Measurements from ENCODE around the gene TMEM123.

DNA sequence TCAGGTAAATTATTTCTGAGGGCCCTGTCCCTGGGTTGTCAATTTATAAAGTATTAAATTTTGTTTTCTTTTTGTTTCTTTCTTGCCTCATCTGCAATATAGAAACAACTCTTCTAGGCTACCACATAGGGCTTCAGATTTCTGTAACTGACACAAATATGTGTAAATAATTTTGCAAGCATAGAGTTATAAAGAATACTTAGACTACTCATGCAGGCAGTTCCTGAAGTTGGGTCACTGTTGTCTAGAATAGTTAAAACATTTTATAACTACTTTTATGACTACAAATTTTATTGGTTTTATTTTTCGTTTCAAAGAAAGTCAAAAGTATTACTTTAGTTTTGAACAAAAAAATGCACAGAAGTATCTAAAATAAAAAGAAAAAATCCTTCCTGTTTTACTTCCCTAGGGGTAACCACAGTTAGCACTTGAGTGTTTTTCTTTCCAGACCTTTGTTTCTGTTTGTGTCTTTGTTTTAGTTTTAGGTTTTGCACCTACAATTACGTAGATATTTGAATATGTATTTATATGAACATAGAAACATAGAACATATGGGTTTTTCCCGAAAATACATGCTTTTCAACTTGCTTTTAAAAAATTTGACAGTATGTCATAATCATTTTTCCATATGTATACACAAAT is 12.4 kb upstream of the TMEM123 start:
- TF ChIP-seq, protein P1, sequence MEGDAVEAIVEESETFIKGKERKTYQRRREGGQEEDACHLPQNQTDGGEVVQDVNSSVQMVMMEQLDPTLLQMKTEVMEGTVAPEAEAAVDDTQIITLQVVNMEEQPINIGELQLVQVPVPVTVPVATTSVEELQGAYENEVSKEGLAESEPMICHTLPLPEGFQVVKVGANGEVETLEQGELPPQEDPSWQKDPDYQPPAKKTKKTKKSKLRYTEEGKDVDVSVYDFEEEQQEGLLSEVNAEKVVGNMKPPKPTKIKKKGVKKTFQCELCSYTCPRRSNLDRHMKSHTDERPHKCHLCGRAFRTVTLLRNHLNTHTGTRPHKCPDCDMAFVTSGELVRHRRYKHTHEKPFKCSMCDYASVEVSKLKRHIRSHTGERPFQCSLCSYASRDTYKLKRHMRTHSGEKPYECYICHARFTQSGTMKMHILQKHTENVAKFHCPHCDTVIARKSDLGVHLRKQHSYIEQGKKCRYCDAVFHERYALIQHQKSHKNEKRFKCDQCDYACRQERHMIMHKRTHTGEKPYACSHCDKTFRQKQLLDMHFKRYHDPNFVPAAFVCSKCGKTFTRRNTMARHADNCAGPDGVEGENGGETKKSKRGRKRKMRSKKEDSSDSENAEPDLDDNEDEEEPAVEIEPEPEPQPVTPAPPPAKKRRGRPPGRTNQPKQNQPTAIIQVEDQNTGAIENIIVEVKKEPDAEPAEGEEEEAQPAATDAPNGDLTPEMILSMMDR (IDR thresholded peaks at IDR 0.05), result no peak
- TF ChIP-seq POLR2A (IDR thresholded peaks at IDR 0.05), result no peak
- TF ChIP-seq POLR2AphosphoS5 (IDR thresholded peaks at IDR 0.05), result no peak

Data from suprapubic skin (tissue), 4 donors.